PC-3 (cell line): ENCODE data around the gene SLC6A3.

Experiments used
- EZH2 ChIP-seq: fragments of 300-600 bp; sonication (generic); IDR thresholded peaks from one replicate; pipeline ENCODE4 v1.6.1; 2017; ENCODE audit warnings: antibody characterized with exemption, mild to moderate bottlenecking, low read length; ENCODE audit not compliant: unreplicated experiment
- TF ChIP-seq, protein P1 (sequence below): fragments of 300-600 bp; sonication (generic); conservative IDR thresholded peaks from 2 replicates; pipeline ENCODE4 v1.5.1; 2017; ENCODE audit warnings: antibody characterized with exemption, low read depth, mild to moderate bottlenecking, low read length

DNA sequence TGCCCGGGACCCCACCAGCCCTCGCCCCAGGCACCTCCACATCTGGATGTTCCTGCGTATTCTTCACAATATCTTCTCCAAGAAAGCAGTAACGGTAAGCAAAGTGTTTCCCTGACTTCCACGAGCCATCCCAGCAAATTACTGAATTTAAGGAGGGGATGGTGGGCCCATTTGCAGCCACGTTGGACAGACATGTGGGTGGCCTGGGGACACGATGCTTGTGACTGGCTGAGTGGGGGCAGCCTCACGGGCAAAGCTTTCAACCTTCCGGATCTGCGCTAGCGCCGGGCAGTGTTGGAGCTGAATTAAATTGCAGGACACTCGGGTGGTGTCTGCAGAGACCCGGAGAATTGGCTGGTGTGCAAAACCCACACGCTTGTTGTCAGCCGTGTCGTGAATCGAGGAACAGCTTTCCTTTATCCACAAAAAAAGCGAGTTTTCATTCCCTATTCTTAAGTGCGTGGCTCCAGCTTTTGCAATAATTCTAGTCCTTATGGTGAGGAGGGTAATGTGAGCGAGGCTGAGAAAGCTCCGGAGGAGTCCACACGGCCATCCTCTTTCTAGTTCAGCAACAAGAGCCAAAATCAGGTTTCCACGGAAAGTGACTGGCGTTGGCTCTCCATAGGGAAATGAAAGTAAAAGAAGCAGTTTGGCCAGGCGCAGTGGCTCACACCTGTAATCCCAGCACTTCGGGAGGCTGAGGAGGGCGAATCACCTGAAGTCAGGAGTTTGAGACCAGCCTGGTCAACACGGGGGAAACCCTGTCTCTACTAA, 82.8 kb downstream of the SLC6A3 start:
- TF ChIP-seq, protein P1, sequence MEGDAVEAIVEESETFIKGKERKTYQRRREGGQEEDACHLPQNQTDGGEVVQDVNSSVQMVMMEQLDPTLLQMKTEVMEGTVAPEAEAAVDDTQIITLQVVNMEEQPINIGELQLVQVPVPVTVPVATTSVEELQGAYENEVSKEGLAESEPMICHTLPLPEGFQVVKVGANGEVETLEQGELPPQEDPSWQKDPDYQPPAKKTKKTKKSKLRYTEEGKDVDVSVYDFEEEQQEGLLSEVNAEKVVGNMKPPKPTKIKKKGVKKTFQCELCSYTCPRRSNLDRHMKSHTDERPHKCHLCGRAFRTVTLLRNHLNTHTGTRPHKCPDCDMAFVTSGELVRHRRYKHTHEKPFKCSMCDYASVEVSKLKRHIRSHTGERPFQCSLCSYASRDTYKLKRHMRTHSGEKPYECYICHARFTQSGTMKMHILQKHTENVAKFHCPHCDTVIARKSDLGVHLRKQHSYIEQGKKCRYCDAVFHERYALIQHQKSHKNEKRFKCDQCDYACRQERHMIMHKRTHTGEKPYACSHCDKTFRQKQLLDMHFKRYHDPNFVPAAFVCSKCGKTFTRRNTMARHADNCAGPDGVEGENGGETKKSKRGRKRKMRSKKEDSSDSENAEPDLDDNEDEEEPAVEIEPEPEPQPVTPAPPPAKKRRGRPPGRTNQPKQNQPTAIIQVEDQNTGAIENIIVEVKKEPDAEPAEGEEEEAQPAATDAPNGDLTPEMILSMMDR: no peak
- no peak for TF ChIP-seq EZH2
